CD4-positive, alpha-beta T cell treated with Interleukin-17A for 4 hours (primary cell): Measurements from ENCODE around the gene IL12A.

Experiments used
- DNase-seq: peaks from one replicate; pipeline ENCODE4 v3.0.0-alpha.2; 2020; ENCODE audit warnings: mixed read lengths

IL12A gene

DNA sequence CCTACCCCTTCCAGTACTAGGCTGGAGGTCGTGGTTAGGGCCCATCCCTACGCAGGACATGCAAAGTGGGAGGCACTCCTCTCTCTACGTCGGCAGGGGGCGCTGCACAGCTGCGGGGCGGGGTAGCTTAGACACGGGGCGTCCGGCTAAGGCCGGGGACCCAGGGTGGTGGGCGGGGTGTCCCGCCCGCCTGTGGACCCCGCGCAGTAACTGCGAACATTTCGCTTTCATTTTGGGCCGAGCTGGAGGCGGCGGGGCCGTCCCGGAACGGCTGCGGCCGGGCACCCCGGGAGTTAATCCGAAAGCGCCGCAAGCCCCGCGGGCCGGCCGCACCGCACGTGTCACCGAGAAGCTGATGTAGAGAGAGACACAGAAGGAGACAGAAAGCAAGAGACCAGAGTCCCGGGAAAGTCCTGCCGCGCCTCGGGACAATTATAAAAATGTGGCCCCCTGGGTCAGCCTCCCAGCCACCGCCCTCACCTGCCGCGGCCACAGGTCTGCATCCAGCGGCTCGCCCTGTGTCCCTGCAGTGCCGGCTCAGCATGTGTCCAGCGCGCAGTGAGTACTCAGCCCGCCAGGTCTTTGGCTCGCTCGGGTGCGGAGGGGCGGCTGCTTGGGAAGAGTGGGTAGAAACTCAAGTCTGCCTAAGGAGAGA is at the start of gene IL12A:
Gene IL12A, plus strand, starts transcription at position 219 of the 655 bp plus-strand sequence.
- DNase-seq, result peak; percentile 86

- DNase-seq, result peak; percentile 6
Measured at GRCh38 chr3:159941038-159942000, 47.3 kb upstream of the IL12A start.

GRCh38 chr3:159944781-159945180 is 43.9 kb upstream of the IL12A start:
- DNase-seq, result no peak

- DNase-seq, result no peak
Measured at GRCh38 chr3:159945930-159946329, 42.7 kb upstream of the IL12A start.

DNA sequence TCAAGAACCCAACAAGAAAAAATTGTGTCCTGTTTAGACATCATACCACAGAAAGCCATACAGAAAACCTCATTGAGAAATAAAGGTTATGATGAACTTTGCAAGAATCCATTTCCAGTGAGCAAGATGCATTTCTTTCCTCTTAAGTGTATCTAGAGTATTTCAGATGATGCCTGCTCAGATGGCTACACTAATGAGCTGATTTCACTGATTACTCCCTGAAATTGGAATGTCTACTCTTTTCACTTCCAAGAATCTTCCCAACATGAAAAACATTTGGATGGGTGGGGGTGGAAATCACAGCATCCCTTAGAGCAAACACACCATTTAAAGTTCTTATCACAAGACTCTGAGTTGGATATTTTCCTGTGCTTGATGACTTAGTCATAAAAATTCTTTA is 41.4 kb upstream of the IL12A start:
- DNase-seq, result no peak

GRCh38 chr3:159948429-159949144 is 40.0 kb upstream of the IL12A start:
- no peak for DNase-seq

GRCh38 chr3:159950156-159950898 is 38.3 kb upstream of the IL12A start:
- DNase-seq, result no peak

GRCh38 chr3:159951540-159951939 is 37.1 kb upstream of the IL12A start:
- DNase-seq, result no peak

DNA sequence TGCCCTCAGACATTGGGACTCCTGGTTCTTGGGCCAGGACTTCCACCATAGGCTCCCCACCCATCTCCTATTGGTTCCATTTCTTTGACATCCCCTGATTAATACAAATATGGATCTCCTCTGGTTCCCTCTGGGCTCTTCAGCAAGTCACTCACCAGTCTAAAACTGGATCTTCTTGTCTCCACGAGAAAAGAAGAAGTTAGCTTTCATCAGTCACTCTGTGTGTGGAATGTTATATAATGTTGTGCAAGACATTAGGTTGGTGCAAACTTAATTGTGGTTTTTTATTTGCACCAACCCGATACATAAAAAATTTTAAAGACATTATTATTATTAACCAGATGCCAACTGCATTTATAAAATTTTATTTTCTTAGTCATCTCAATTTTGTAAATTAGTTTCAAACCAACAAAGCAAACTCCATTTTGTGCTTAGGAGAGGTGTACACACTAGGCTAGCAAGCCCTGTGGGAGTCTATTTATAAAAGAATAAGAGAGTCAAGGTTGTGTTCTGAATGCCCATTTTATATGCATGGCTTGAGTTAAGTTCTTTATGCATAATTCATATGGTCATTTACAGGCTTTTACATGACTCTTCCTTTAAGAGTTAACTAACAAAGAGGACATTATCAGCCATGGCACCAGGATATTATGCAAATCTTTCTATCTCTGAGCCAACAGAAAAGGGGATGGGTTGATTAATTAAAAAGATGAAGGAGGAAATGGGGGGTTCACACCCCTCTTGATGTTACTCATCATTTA is 35.1 kb upstream of the IL12A start:
- no peak for DNase-seq

- no peak for DNase-seq
Measured at GRCh38 chr3:159960188-159961148, 28.2 kb upstream of the IL12A start.

GRCh38 chr3:159964166-159964973 is 24.3 kb upstream of the IL12A start:
- DNase-seq, result no peak

DNA sequence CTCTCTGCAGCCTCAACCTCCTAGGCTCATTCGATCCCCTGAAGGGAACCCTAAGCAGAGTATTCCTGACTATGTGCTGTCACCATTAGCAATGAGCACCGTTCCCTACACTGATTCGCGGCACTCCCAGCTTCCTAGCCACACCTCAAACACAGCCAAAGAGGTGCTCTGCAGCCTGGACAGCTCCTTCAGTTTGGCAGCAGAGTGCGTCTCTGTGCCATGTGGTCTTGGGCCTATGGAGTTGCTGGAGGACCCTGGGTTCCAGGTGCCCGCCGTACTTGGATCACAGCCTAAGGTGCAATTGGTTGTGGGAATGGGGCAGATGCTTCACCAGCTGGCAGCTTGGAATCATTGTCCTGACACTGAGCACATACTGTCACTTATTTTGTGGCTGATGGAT is 17.3 kb upstream of the IL12A start:
- DNase-seq, result no peak

GRCh38 chr3:159977295-159977694 is 11.3 kb upstream of the IL12A start:
- no peak for DNase-seq

GRCh38 chr3:159978353-159978752 is 10.3 kb upstream of the IL12A start:
- no peak for DNase-seq

DNA sequence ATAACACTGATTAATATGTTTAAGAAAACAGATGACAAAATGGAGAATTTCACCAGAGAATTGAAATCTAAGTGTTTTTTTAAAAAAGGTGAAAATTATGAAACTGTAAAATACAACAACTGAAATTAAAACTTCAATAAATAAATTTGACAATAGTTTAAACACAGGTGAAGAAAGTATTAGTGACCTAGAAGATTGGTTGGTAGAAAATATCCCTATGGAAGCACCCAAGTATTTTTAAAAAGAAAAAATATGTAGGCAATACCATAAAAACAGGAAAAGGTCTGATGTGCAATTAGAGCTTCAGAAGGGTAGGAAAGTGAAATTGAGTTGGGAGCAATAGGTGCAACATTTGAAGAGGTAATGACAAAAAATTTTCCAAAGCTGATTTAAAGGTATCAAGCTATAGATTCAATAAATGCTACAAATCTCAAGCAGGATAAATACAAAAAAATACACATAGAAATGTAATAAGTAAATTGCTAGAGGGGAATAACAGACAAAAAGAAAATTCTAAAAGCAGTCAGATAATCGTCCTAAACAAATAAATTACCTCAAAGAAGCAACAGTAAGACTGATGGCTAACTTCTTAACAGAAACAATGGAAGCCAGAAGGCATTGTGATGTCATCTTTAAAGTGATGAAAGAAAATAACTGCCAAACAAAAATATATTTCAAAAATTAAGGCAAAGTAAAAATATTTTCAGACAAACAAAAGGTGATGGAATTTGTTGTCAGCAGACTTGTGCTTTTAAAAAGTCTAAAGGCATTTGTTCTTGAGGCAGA is 9.5 kb upstream of the IL12A start:
- no peak for DNase-seq

DNA sequence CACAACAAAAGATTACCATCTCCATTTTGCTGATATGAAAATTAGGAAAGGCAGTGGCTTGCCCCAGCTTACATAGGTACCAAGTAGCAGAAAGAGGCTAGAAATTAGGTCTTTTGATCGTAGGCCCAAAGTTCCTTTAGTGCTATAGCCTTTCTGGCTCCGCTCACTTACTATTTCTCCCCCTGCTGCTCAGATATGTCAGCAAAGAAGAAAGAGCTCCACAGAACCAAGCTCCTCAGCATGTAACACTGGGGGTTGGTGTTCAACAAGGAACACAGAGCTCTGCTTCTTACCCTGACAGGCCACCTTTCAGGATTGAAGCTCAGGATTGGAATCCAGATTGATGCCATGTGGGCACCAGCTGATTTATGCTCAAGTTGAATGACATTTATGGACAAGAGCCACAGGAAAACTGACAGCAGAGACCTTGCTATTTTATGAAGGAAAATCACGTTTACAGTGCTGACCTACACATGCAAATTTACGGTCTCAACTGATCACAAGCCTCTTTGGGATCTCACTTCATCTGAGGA is 6.1 kb upstream of the IL12A start:
- no peak for DNase-seq

DNA sequence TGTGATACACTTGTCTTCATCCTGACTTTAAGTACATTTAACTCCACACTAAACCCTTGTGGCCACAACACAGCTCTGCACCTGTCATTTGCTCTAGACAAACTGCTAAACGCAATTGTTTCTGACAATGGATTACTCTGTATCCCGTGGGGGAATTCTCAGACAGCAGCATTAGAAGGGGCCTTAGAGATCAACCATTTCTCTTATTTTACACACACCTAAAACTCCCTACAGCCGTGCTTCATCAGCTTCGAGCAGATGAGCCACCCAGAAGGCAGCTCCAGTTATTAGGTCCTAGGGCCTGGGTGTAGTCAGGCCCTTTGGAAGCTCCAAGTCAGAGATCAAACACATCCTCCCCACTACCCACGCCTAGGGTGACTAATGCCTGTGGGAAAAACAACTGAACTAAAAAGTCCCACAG is 1.3 kb upstream of the IL12A start:
- no peak for DNase-seq

- DNase-seq, result no peak
Measured at GRCh38 chr3:159989973-159990846, 1.6 kb downstream of the IL12A start.
